Panc1 (cell line): ENCODE results near the gene RHOG. TPM values are rescaled to one million over a fixed set of nuclear protein-coding genes. Genes with fewer than 3 reads are reported as not detected.

ENCODE experiments used
- ATAC-seq: fragments of 200-7000 bp; cut with Tn5 transposase; 2 replicates; pipeline ENCODE4 v1.9.1; 2020; ENCODE audit warnings: mild to moderate bottlenecking, moderate library complexity
- BruUV-seq: library from RNA; stranded (reverse); fragments of 400-500 nt; replicated peaks from 2 replicates; lab custom pipeline; 2021; lab: Mats Ljungman, UMichigan
- CTCF ChIA-PET: fragments of 300-600 bp; sonication (Branson Sonifier 250); formaldehyde crosslinking; loops from one replicate; lab custom pipeline; 2022; ENCODE audit warnings: antibody characterized with exemption; lab: Charles Lee
- POLR2A ChIA-PET: fragments of 300-600 bp; sonication (Branson Sonifier 250); formaldehyde crosslinking; loops from one replicate; lab custom pipeline; 2022; ENCODE audit warnings: antibody characterized with exemption; lab: Charles Lee
- DNase-seq: peaks from one replicate; pipeline ENCODE4 v3.0.0-alpha.2; 2010; ENCODE audit warnings: low read depth, low spot score
- H3K27ac ChIP-seq: 2 replicates; pipeline ENCODE4 v1.5.1; 2011; ENCODE audit warnings: mild to moderate bottlenecking, low read length, inconsistent platforms
- H3K27me3 ChIP-seq: fragments of 200-500 bp; sonication (Bioruptor generic); 2 replicates; pipeline ENCODE4 v1.6.0; 2014; ENCODE audit warnings: low read length, inconsistent platforms; ENCODE audit not compliant: control insufficient read depth, insufficient read depth
- H3K36me3 ChIP-seq: fragments of 200-500 bp; sonication (Bioruptor generic); 2 replicates; pipeline ENCODE4 v1.5.1; 2014; ENCODE audit warnings: inconsistent platforms, mild to moderate bottlenecking, low read length, moderate library complexity; ENCODE audit not compliant: control insufficient read depth, insufficient read depth
- H3K4me1 ChIP-seq: 2 replicates; pipeline ENCODE4 v1.5.1; 2011; ENCODE audit warnings: inconsistent platforms, mild to moderate bottlenecking, low read length, moderate library complexity; ENCODE audit not compliant: control insufficient read depth, insufficient read depth
- H3K4me3 ChIP-seq, 2 experiments: 2 replicates each; pipeline ENCODE4 v1.5.1; 2011 to 2012; ENCODE audit warnings: low read depth in 2 of 2, low read length in 2 of 2, mild to moderate bottlenecking in 2 of 2, inconsistent platforms in 1 of 2, moderate library complexity in 1 of 2
- H3K9me3 ChIP-seq: fragments of 200-500 bp; sonication (Bioruptor generic); 2 replicates; pipeline ENCODE4 v1.5.1; 2014; ENCODE audit warnings: low read depth, mild to moderate bottlenecking, inconsistent platforms, low read length, moderate library complexity; ENCODE audit not compliant: control insufficient read depth, insufficient read depth
- CTCF ChIP-seq: fragments of 450-650 bp; IDR thresholded peaks from 2 replicates; pipeline ENCODE4 v1.5.1; 2017; ENCODE audit warnings: mild to moderate bottlenecking
- POLR2AphosphoS5 ChIP-seq: IDR thresholded peaks from 2 replicates; pipeline ENCODE4 v1.6.1; 2012; ENCODE audit warnings: mild to moderate bottlenecking, low read depth, low read length, moderate library complexity
- REST ChIP-seq, 2 experiments: IDR thresholded peaks; 2 replicates each; pipeline ENCODE4 v1.6.1; 2011 to 2012; ENCODE audit warnings: low read depth in 2 of 2, control low read depth in 1 of 2, low read length in 1 of 2, mild to moderate bottlenecking in 1 of 2, moderate library complexity in 1 of 2; ENCODE audit not compliant: insufficient read depth in 1 of 2
- SIN3A ChIP-seq: IDR thresholded peaks from 2 replicates; pipeline ENCODE4 v1.6.1; 2012; ENCODE audit warnings: low read depth, mild to moderate bottlenecking, low read length, moderate library complexity, borderline replicate concordance; ENCODE audit not compliant: insufficient read depth
- TCF7L2 ChIP-seq: IDR thresholded peaks from 2 replicates; pipeline ENCODE4 v1.6.1; 2011; ENCODE audit warnings: mild to moderate bottlenecking, low read depth, low read length, inconsistent platforms
- in situ Hi-C: cut with HindIII; loops from 2 replicates; pipeline ENCODE4 v1.10.0; 2016; ENCODE audit warnings: low sequenced_read_pairs, low pct_unique_long_range_greater_than_20kb
- intact Hi-C: fragments of 100-400 bp; cut with micrococcal nuclease; formaldehyde crosslinking; loops from one replicate; pipeline ENCODE4 v1.10.0; 2022; ENCODE audit not compliant: unreplicated experiment
- total RNA-seq: library from RNA; stranded (reverse); gene quantifications from one replicate; pipeline ENCODE4 v1.2.1, GENCODE V29; 2021; ENCODE audit not compliant: unreplicated experiment

Gene RHOG
- total RNA-seq, 1 experiment from 2014 or later, result 156 TPM

GRCh38 chr11:3885855-3886254 lies 45.1 kb upstream of the RHOG start:
- in situ Hi-C loops, result no loop called here
- intact Hi-C loops, result no loop called here
- H3K27ac ChIP-seq, result peak overlapping the region; percentile 9; the same call in 1 of the 2 replicates
- no peaks in the 10 kb centered on the region for H3K36me3 ChIP-seq
- no peak overlapping the region for H3K4me3 ChIP-seq
- ChIA-PET CTCF (no interaction called here), POLR2A (no interaction called here)
- ATAC-seq, result no peak
- TF ChIP-seq POLR2AphosphoS5 (no peak), CTCF (no peak), TCF7L2 (no peak), SIN3A (no peak), REST (IDR thresholded peaks at IDR 0.05; ENCODE audit: insufficient read depth in 1 of 2, low read depth in 2 of 2, low read length in 1 of 2) (no peak)
- peaks cover 10% of the 10 kb centered on the region for H3K4me1 ChIP-seq
- no peak for DNase-seq
- H3K9me3 ChIP-seq, result no peaks in the 10 kb centered on the region
- no TSS peak for BruUV-seq
- H3K27me3 ChIP-seq, result no peaks in the 10 kb centered on the region

GRCh38 chr11:3882655-3883054 lies 41.9 kb upstream of the RHOG start:
- ChIA-PET POLR2A (interaction anchor here (0.5 to 0.7 kb wide), 3 partner anchors 12 to 54 kb away, joined by 3 to 8 read pairs (median 3); no protein-coding TSS in a partner anchor), CTCF (no interaction called here)
- H3K4me3 ChIP-seq, result no peak overlapping the region
- no peak overlapping the region for H3K27ac ChIP-seq
- no peak for DNase-seq
- H3K4me1 ChIP-seq, result peaks cover 28% of the 10 kb centered on the region
- H3K27me3 ChIP-seq, result no peaks in the 10 kb centered on the region
- TF ChIP-seq CTCF (no peak), TCF7L2 (no peak), REST (IDR thresholded peaks at IDR 0.05; ENCODE audit: insufficient read depth in 1 of 2, low read depth in 2 of 2, low read length in 1 of 2) (no peak), SIN3A (no peak), POLR2AphosphoS5 (no peak)
- H3K9me3 ChIP-seq, result no peaks in the 10 kb centered on the region
- in situ Hi-C loops (no loop called here), intact Hi-C loops (no loop called here)
- no peaks in the 10 kb centered on the region for H3K36me3 ChIP-seq
- no TSS peak for BruUV-seq
- ATAC-seq, result no peak
